A549 treated with AZD2906 at 1 μM for 4 hours (cell line): ENCODE data around the gene MS4A7. TPM values are rescaled to one million over a fixed set of nuclear protein-coding genes. Genes with fewer than 3 reads are reported as not detected.

Source experiments
- total RNA-seq: library from RNA; stranded (reverse); fragments of 200-300 nt; extraction: Qiagen RNA extraction; gene quantifications from 5 replicates; pipeline ENCODE4 v1.2.3, GENCODE V29; 2022

Gene MS4A7, protein sequence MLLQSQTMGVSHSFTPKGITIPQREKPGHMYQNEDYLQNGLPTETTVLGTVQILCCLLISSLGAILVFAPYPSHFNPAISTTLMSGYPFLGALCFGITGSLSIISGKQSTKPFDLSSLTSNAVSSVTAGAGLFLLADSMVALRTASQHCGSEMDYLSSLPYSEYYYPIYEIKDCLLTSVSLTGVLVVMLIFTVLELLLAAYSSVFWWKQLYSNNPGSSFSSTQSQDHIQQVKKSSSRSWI
- not detected in 5 replicates for total RNA-seq

DNA sequence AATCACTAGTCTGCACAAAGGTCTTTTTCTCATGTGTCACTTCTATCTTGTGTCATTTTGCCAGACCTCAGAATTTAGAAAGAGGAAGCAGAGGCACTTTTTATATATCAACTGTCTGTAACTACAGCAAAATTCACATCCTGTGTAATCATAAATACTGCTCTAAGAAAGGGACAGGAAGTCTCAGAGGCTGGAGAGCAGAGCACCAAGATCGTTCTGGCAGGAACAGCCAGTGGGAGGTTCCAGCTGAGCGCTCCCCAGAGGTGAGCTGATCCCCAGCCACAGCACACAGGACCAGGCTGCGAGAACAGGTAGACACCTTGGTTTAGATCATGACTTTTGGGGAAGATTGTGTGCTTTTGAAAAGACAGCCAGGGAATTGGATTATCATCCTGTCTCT lies at the start of gene MS4A7:
Gene MS4A7 (plus strand): TSS at position 179 of the 400 bp plus-strand sequence. CDS start 4,610 bp downstream, outside the sequence.

GRCh38 chr11:60396382-60396781 lies 18.1 kb downstream of the MS4A7 start, which contains the start of gene MS4A14:
TSS of gene MS4A14 (plus strand) at chr11:60396459. CDS start at chr11:60396579, 120 bp downstream.

GRCh38 chr11:60429272-60429671 lies 50.9 kb downstream of the MS4A7 start, which contains the start of gene MS4A5:
TSS of gene MS4A5 (plus strand) at chr11:60429572. CDS start at chr11:60429675, 103 bp downstream.

Other genes with a start within 250 kb of the MS4A7 start
- not detected in 5 replicates for gene MS4A6A, start 195.4 kb upstream of the MS4A7 start, total RNA-seq
- not detected in 5 replicates for gene MS4A4E, start 135.4 kb upstream of the MS4A7 start, total RNA-seq
- not detected in 5 replicates for gene MS4A4A, start 97.9 kb upstream of the MS4A7 start, total RNA-seq
- not detected in 5 replicates for gene MS4A6E, start 51.3 kb upstream of the MS4A7 start, total RNA-seq
- gene MS4A14, start 17.9 kb downstream of the MS4A7 start, total RNA-seq = not detected in 5 replicates
- gene MS4A5, start 51.0 kb downstream of the MS4A7 start, total RNA-seq = not detected in 5 replicates
- not detected in 5 replicates for gene MS4A1, start 77.3 kb downstream of the MS4A7 start, total RNA-seq
- not detected in 5 replicates for gene MS4A12, start 114.2 kb downstream of the MS4A7 start, total RNA-seq
- not detected in 5 replicates for gene MS4A13, start 136.9 kb downstream of the MS4A7 start, total RNA-seq